Measurements from ENCODE around the gene GNG14.

DNA sequence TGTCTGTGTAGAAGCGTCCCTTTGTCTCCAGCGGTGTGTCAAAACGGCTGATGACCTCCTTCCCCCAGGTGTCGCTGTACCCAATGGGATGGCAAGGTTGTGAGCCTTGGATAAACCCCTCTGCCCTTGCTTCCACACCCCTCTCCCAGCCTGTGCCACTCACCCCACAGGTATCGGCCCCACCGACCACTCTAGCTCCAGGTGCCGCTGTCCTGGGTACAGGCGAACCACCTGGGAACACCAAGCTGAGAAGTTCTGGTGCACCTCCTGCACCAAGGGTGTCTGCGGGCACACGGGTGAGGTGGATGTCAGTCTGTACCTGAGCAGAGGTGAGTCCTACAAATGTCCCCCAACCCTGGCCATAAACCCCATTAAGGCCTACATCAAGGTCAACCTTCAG is 37.9 kb upstream of the GNG14 start:
- no peak for TF ChIP-seq CTCF (IDR thresholded peaks at IDR 0.05)
- no peak for TF ChIP-seq EP300 (IDR thresholded peaks at IDR 0.05)
- no peak for TF ChIP-seq POLR2A (IDR thresholded peaks at IDR 0.05)
- no peak for TF ChIP-seq POLR2AphosphoS5 (IDR thresholded peaks at IDR 0.05)
